A172 (cell line): ENCODE results near the gene CCT3. TPM values are rescaled to one million over a fixed set of nuclear protein-coding genes. Genes with fewer than 3 reads are reported as not detected.
A peak's percentile ranks its signal among the peaks of the same experiment; 100 is the strongest.
"Not testable (repeated sequence)": the region's sequence is repeated elsewhere in the genome, so short reads cannot be mapped to it uniquely, and the experiment has no call there.

Experiments used
- DNase-seq: peaks from one replicate; pipeline ENCODE4 v3.0.0-alpha.2; 2015; ENCODE audit warnings: low spot score
- total RNA-seq: library from RNA; depleted of rRNA; stranded (reverse); fragments of >200 nt; shearing (Covaris generic); gene quantifications from 2 replicates; pipeline ENCODE4 v1.2.3, GENCODE V29; 2014

The CCT3 gene
- total RNA-seq, 1 experiment from 2014 or later: 1,191 TPM

DNA sequence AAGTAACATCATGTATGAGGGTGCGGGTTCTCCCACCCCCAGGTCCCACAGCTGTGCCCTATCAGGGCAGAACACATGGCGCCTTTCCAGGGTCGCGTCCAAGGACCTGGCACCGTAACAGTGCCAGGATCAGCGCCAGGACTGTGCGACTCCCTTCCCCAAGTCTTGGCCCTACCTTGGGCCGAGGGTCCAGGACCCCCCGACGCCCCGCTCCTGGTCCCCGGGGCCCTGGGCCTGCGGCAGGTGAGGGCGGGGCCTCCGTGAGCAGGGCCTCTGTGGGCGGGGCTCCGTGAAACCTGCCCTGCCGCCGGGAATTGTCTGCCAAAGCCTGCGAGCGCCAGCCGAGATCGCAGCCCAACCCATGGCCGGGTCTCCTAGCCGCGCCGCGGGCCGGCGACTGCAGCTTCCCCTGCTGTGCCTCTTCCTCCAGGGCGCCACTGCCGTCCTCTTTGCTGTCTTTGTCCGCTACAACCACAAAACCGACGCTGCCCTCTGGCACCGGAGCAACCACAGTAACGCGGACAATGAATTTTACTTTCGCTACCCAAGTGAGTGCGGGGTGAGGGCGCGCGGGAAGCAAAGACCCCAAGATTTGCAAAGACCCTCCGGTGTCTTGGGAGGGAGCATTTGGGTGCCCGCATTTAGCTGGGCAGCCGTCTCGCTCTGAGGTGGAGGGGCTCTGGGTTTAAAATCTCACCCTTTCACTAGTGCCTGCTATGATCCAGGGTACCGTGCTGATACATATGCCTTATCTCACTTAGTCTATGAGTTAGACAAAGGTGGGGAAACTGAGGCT is 31.0 kb upstream of the CCT3 start, which contains the start of gene RHBG:
Gene RHBG, plus strand, starts transcription at position 323 of the 796 bp plus-strand sequence. Its CDS starts 39 bp downstream, at position 362.
- peak; percentile 31 for DNase-seq

DNA sequence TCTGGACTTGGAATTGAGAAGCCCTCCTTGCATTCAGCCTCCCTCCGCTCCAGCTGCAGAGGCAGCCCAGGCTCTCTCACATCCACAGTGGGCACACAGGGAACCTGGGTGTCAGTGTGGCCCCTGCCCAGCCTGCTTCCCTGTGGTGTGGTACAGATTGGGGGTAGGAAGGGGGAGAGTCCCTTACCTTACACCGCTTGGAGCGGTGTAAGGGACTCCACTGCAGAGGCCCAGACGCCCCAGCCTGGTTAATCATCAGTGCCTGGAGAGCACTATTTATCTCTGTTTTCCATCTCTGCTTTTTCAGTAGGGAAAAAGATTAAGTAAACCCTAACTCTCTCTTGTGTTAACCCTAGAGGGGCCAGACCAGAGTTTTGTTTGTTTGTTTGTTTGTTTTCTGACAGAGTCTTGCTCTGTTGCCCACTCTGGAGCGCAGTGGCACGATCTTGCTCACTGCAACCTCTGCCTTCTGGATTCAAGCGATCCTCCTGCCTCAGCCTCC is 30.1 kb upstream of the CCT3 start:
- DNase-seq: no peak

DNA sequence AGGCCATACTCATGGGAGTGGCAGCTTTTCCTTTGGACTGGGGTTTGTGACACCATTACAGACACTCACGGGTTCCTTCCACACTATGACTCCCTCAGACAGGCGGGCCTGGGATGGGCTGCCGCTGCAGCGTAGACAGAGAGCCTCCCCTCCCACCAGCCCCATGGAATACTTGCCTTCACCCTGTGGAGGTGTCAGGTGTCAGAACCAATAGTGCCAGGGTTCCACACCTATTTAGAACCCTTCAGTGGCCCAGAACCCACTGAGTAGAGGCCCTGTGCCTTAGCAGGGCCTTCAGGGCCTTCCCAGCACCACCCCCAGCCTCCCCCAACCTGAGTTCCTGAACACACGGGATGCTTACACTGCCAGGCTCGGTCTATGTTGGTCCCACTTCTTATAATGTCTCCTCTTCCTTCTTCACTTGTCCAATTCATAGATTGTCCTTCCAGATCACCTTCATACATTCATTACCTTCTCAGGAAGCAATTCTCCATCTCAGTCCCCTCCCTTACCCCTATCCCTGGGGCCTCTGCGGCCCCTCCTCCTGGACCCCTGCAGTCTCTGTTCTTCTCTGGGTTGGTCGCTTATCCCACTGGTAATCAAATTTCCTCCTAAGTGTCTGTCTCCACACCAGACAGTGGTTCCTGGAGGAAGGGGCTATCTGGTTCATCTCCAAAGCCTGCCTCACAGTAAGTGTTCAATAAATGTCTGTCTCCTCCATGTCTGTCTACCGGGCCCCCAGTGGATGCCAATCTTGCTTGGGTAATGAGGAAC is 29.5 kb upstream of the CCT3 start:
- no peak for DNase-seq

DNA sequence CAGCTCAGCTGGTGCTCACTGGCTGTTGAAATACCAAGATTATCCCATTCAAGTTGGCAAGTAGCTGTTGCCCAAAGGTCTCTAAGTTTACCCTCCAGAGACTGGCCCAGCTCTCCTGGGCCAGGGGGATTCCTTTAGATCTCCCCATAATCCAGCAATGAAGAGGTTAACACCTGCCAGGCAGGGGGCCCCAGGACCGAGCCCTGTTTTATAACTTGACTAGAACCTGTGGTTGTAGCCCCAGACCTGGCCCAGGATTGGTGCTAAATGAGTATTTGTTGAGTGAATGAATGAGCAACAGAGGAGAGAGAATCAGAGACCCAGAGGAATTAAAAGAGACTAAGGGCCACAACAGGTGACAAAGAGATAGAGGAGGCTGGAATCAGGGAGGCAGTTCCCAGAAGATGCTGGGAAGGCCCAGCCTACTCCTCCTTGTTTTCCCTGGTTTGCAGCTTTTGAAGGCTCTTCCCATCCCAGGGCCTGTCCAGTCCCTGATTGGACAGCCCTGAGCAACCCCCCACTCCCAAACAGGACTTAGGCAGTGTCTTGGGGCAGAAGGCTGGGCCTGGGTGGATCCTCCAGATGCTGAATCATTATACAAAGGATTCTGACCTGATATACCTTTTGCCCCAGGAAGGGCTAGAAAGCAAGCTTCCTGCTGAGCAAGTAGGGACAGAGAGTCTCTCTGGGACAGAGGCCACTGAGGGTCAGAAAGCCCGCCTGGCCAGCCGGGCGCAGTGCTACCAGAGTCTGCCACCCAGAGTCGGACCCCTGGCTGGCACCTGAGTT is 28.5 kb upstream of the CCT3 start:
- no peak for DNase-seq

DNA sequence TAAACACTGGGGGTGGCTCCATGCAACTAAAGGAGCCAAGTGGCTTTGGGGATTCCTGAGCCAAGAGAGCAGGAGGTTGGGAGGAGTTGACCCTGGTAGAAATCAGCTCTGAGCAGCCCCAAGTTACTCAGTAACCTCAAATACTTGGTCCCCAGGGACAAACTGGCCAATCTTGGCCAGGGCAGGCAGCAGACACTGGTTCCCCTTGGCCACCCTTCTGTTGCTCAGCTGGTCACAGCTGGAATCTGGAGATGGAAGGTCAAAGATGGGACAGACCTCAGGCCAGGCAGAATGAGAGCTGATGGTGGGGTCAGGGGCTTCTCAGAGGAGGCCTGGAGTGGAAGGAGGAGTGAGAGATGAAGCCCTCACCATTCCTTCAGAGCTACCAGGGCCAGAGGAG is 27.7 kb upstream of the CCT3 start:
- no peak for DNase-seq

DNA sequence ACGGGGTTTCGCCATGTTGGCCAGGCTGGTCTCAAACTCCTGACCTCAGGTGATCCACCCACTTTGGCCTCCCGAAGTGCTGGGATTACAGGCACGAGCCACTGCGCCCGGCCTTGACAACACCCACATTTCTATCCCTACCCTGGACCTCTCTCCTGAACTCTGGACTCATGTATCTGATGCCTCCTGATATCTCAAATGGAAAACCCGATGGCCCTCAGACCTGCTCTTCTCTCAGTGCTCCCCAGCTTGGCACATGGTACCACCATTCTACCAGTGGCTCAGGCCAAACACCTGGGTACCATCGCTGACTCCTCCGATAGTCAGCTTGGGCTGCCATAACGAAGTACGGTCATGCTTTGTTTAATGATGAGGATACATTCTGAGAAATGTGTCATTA is 22.4 kb upstream of the CCT3 start:
- DNase-seq: no peak

DNA sequence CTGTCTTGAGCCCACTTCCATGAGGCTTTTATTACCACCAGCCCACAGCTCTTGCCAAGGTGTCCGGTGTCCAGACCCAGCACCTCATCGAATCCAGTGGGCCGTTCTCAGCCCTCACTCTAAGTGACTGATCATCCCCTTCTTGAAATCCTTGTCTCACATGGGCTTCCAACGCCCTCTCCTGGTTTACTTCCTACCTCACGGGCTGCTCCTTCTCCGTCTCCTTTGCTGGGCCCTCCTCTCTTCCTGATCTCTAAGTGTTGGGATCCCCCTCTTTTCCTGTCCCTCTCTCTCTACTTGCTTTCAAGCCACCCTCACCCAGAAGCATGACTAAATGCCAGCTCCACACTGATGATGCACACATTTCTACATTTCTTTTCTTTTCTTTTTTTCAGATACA is 21.9 kb upstream of the CCT3 start:
- peak; percentile 59 for DNase-seq

DNA sequence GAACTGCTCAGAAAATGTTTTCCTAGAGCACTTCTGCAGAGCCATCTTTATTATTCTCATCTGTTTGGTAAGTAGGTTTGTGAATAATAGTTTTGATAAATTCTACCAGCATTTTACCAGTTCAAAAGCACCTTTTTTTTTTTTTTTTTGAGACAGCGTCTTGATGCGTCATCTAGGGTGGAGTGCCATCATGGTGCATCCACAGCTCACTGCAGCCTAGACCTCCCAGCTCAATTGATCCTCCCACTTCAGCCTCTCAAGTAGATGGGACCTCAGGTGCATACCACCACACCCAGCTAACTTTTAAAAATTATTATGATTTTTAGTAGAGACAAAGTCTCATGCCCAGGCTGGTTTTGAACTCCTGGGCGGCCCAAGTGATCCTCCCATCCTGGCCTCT is 21.2 kb upstream of the CCT3 start:
- no peak for DNase-seq

DNA sequence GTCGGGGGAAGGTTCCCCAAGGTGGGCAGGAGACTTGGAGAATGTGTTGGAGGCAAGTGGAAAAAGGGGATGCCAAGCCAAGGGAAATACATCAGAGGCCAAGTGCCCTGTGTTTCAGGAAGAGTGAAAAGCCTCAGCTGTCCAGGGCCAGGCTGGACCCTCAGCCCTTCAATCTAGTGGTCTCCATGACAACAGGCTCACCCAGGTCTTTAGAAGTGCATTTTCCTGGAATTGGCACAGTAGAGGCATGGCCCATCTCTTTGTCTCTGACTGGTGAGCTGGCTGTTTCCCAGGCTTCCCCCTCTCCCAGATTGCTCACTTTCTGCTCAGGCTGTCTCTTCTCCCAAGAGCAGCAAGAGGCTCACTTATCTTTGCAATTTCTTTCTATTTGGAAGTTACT is 20.5 kb upstream of the CCT3 start:
- no peak for DNase-seq

DNA sequence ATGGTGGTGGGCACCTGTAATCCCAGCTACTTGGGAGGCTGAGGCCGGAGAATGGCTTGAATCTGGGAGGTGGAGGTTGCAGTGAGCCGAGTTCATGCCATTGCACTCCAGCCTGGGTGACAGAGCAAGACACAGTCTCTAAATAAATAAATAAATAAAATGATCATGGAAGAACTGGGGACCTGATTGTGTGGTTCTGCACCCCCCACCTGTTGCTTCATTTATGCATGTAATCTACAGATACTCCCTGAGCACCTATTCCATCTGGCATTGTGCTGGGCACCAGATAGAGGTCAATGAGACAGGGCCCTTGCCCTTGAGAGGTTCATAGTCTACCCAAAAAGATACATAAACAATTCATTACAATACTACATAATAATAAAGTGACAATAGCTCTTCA is 19.9 kb upstream of the CCT3 start:
- DNase-seq: no peak

DNA sequence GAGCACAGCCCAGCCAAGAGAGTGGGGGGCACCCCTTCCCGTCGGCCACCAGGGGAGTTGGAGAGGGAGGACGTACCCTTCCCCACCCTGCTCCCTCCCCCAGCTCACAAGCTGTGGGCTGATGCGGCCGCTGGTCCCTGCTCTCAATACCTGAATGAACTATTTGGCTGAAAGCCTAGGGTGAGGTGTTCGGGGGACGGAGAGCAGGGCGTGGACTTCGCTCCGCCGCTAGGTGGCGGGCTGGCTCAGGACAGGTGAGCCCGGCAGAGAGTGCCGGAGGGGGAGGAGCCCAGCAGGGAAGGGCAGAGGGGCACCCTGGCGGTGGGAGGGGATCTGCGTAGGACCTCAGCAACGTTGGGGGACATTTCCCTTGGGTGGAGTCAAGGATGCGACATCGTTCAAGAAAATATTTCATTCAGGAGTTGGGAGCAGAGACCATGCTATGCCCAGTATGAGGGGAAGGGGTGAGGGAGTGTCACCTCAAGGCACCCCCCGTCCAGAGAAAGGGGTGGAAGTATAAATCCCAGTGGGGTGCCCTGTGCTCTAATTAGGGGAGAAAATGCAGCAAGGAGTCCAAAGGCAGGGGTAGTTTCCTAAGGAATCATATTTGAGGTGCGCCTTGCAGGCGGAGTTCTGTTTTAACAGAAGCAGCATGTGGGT is 18.9 kb upstream of the CCT3 start:
- no peak for DNase-seq

DNA sequence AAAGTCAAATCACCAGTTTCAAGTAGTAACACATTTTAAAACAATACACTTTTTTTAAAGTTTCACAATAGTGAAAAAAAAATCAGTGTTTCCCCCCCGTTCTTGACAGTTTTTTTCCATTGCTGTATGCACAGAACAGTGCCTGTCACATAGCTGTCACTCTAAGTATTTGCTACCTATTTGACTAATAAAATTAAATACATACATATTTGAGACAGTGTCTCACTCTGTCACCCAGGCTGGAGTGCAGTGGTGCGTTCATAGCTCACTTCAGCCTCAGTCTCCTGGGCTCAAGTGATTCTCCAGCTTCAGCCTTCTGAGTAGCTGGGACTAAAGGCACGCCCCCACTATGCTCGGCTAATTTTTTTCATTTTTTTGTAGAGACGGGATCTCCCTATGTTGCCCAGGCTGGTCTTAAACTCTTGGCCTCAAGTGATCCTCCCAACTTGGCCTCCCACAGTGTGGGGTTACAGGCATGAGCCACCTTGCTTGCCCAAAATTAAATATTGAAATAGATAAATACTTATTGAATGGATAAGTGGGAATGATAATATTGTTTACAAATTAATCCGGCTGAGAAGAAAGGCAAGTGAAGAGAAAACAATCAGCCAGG is 18.3 kb upstream of the CCT3 start:
- no peak for DNase-seq

DNA sequence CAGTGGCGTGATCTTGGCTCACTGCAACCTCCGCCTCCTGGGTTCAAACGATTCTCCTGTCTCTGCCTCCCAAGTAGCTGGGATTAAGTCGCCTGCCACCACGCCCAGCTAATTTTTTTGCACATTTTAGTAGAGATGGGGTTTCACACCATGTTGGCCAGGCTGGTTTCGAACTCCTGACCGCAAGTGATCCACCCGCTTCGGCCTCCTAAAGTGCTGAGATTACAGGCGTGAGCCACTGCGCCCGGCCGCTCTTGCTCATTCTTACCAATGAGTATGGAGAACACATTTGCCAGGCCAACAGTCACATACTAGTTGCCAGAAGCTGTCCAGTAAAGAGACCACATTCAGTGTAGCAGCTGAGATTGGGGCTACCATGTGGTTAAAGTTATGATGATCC is 14.4 kb upstream of the CCT3 start:
- DNase-seq: not testable (repeated sequence)

DNA sequence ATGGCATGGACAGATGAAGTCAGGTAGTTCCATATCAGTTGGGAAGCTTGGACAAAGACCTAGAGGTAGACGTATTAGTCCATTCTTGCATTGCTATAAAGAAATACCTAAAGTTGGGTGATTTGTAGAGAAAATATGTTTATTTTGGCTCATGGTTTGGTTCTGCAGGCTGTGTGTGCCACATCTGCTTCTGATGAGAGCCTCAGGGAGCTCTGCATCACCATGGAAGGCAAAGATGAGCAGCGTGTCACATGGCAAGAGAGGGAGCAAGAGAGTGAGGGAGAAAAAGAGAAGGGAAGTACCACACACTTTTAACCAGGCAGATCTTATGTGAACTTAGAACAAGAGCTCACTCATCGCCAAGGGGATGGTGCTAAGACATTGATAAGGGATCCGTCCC is 9.2 kb upstream of the CCT3 start:
- no peak for DNase-seq

DNA sequence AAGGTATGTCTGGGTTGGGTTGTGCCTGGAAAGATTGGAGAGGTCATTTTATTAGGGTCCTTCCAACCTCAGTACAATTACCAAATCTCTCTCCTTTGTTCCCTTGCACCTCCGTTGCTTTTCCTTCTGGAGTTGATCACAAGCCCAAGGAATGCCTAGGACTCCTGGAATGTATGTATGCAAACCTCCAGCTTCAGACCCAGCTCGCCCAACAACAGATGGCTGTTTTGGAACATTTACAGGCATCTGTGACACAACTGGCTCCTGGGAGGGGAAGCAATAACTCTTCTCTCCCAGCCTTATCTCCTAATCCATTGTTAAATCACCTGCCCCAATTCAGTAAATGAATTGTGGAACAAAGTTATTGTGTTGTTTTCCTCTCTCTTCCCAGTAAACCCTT is 8.5 kb upstream of the CCT3 start:
- DNase-seq: peak; percentile 57

DNA sequence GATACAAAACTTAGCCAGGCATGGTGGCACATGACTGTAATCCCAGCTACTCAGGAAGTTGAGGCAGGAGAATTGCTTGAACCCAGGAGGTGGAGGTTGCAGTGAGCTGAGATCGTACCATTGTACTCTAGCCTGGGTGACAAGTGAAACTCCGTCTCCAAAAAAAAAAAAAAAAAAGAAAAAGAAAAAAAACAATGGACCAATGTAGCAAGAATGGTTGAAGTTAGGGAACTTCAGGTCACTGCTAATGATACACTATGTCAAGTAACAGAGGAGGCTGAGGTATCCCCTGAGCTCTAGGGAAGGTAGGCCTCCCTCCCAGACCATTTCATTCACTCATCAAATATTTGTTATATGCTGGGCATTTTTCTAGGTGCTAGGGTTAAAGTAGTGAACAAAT is 7.9 kb upstream of the CCT3 start:
- not testable (repeated sequence) for DNase-seq

DNA sequence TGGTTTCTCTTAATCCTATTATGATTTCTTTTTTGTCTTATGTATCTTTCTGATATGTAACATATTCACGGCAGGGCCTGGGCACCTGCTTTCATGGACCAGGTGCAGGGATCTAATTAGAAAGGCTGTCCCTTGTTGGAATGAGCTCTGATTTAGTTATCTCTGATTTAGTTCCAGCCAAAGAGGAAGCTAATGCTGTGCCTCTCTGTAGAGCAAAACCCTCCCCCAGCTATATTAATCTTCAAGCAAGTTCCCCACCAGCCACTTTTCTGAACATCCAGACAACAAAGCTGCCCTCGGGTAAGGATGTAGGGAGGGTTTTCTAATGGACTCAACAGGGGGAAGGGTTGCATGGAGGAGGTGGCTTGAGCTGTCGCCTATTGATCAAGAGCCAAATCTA is 6.3 kb upstream of the CCT3 start:
- DNase-seq: no peak

DNA sequence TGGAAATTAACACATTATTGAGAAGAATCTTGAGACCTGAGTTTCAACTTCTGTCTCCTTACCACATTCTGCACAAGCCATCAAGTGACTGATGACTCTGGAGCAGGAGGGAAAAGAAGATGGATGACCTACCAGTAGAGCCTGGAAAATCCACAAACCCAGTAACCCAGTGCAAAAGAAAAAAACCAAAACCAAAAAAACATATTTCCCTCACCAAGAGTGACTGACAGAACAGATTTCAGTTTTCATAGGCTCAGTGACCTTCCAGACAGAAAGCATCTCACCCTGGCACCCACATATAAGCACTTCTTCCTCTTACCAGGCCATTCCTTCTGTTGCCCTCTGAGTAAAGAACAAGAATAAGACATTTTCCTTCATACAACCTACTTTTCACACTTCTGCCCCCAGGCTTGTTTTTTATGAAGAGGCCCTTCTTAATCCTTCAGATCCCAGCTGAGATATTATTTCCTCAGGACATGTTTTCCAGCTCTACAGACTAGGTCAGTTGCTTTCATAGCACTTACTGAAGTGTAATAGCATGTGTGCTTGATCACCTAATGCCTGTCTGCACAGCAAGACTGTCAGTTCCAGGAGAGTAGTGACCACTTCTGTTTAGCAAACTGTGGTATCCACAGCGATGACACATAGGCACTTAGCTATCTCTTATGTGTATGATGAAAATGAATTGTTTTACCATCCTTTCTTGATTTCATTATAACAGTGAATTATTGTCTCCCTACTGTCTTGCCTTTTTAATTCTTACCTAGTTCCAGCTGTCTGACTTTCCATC is 4.3 kb upstream of the CCT3 start:
- DNase-seq: no peak

DNA sequence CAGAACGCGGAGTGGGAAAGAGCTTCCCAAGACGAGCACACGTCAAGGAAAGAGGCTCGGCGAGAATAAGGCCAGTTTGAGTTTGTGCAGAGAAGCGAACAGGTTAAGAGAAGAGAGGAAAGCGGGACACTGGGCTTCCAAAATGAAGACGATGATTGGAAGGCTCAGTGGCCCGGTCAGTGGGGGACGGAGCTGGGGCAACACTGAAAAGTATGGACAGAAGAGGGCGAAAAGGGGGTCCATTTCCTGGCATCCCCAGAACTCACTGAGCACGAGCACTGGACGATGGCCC is 258 bp downstream of the CCT3 start:
- no peak for DNase-seq

DNA sequence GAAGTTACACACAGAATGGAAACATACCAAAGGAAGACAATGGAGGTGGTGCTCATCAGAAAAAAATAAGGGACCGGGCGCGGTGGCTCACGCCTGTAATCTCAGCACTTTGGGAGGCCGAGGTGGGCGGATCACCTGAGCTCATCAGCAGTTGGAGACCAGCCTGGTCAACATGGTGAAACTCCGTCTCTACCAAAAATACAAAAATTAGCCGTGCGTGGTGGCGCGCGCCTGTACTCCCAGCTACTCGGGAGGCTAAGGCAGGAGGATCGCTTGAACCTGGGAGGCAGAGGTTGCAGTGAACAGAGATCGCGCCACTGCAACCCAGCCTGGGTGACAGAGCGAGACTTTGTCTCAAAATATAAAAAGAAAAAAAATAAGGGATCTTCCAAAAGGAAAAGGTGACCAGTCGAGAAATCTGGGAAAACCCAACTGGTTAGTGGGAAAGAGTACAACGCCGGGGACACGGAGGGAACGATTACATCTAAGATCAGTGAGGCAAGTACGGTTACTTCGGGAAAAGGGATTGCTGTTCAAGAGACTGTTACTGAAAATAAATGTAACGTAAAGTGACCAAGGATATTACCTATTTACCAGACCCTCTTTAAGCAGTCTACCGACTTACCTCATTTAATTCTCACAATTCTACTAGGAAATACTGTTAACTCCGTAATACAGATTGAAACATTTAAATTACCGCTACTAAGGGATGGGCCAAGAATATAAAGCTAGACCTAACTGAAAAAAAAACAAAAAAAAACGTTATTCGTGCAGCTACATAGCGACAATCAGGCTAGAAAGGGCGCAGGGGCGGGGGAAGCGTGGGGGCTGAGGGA is 822 bp downstream of the CCT3 start:
- peak; percentile 29 for DNase-seq
